ENCODE data around the gene TTLL6. TPM values are rescaled to one million over a fixed set of nuclear protein-coding genes. Genes with fewer than 3 reads are reported as not detected.

TTLL6 gene
- total and polyA plus RNA-seq, 2 of the 4 experiments (the other 2 are of a cell fraction) = not detected

DNA sequence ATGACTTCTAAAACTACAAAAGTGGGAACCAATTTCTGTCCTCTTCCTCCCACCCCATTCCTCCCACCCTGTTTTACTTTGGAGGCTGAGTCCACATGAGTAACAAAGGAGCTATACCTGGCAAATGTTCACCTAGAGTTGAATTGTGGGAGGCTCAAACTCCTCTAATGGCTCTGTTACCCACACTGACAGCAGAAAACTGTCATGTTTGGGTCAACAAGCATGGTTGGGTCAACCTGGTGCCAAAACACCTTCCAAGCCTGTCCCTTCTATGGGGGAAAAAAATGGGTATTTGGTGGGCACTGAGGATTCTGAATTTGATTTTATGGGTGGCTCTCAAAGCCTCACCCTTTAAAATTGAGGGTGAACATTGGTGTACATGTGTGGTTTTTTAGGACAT, 76.5 kb downstream of the TTLL6 start (continued):
- no peak for TF ChIP-seq USF2 (IDR thresholded peaks at IDR 0.05; ENCODE audit: low read depth, low read length)

DNA sequence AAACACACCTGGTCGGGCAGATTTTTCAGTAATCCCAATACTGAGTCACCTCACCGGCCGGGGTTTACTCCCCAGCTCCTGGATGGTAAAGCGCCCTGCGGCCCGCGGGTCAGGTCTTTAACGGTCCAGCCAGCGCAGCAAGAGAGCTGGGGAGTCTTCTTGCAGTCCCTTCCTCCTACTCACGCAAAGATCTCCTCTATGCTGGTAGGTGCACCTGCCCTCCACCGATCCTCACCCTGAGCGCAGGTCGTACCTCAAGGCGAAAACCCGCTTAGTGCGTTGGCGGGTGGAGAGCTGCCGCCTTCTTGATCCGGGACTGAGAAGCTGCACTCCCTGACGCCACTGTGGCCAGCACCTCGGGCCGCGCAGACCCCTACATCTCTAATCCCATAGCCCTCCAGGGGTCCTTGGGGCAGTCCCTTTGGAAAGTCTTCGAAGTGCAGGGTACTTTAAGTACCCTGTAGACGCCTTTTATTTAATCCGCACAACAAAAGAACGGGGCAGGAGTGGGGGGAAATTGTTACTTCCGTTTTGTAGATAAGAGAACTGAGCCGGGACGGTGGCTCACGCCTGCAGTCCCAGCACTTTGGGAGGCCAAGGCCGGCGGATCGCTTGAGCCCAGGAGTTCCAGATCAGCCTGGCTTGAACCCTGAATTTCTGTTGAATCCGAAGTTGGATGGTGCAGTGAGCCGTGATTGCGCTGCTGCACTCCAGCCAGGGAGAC, 78.1 kb downstream of the TTLL6 start:
- no peak overlapping the region for H3K56ac ChIP-seq (ENCODE audit: extremely low read depth, insufficient read depth, low read length)
- H3K27me3 ChIP-seq (ENCODE audit: control insufficient read depth, insufficient read depth, low read length) = peaks cover 92% of the 10 kb centered on the region
- TF ChIP-seq RFX5 (IDR thresholded peaks at IDR 0.05; ENCODE audit: low read depth, low read length) = no peak
- TF ChIP-seq POLR2A (IDR thresholded peaks at IDR 0.05; ENCODE audit: low read depth, low read length) = no peak
- TF ChIP-seq MAZ (IDR thresholded peaks at IDR 0.05; ENCODE audit: borderline replicate concordance, low read depth, low read length) = no peak
- TF ChIP-seq MAFK (IDR thresholded peaks at IDR 0.05; ENCODE audit: low read depth, low read length) = no peak
- no peak for TF ChIP-seq RAD21 (IDR thresholded peaks at IDR 0.05; ENCODE audit: low read length)
- TF ChIP-seq CHD1 (IDR thresholded peaks at IDR 0.05; ENCODE audit: low read depth, low read length) = no peak
- TF ChIP-seq USF2 (IDR thresholded peaks at IDR 0.05; ENCODE audit: low read depth, low read length) = no peak
- no peak for TF ChIP-seq CEBPB (IDR thresholded peaks at IDR 0.05; ENCODE audit: low read depth, low read length)
- H3K4ac ChIP-seq (ENCODE audit: low read depth, low read length) = no peak overlapping the region
- H2BK15ac ChIP-seq (ENCODE audit: low read depth, low read length) = no peak overlapping the region
- H4K91ac ChIP-seq (ENCODE audit: insufficient read depth, low read depth, low read length) = no peak overlapping the region
- 6% methylated on average over 8 of the region's 37 CpGs; no CpG with 5 or more reads in 1 of the 2 experiments for WGBS, 2 experiments (ENCODE audit: extremely low coverage in 2 of 2, insufficient read length in 1 of 2)
- H2BK20ac ChIP-seq (ENCODE audit: low read depth, low read length) = no peak overlapping the region
- no peak overlapping the region for H2BK5ac ChIP-seq (ENCODE audit: low read depth, low read length, poor library complexity, severe bottlenecking)
- H2AK5ac ChIP-seq (ENCODE audit: low read depth, low read length) = no peak overlapping the region
- H3K9me3 ChIP-seq (ENCODE audit: control insufficient read depth, insufficient read depth, low read length) = peaks cover 9% of the 10 kb centered on the region
- H2BK120ac ChIP-seq (ENCODE audit: low read depth, low read length) = no peak overlapping the region
- POLR2A ChIA-PET (ENCODE audit: unreplicated experiment) = no interaction called here
- no peak overlapping the region for H3K4me2 ChIP-seq (ENCODE audit: low read depth, low read length)
- H3K9me1 ChIP-seq (ENCODE audit: insufficient read depth, low read length) = no peaks in the 10 kb centered on the region
- H3K14ac ChIP-seq (replicated peaks; ENCODE audit: low read depth, low read length) = no peak overlapping the region
- no peak overlapping the region for H3K23ac ChIP-seq (ENCODE audit: low read depth, low read length)
- H3K18ac ChIP-seq (ENCODE audit: low read depth, low read length) = no peak overlapping the region
- no peak overlapping the region for H3K4me3 ChIP-seq (ENCODE audit: insufficient read depth, low read depth, low read length)
- H4K20me1 ChIP-seq (ENCODE audit: insufficient read depth, low read length) = no peaks in the 10 kb centered on the region
- no peaks in the 10 kb centered on the region for H3K36me3 ChIP-seq (ENCODE audit: control insufficient read depth, insufficient read depth, low read length)
- peak overlapping the region; percentile 40 for H2AFZ ChIP-seq (replicated peaks; ENCODE audit: low read length, poor library complexity)
- no peak overlapping the region for H3K27ac ChIP-seq (ENCODE audit: insufficient read depth, low read length)
- DNase-seq (no peak), ATAC-seq (ENCODE audit: low read depth) (no peak)
- H3K9ac ChIP-seq (ENCODE audit: low read depth, low read length) = no peak overlapping the region
- dilution Hi-C loops (cut with HindIII; ENCODE audit: low sequenced_read_pairs, unreplicated experiment) (no loop called here), intact Hi-C loops (cut with micrococcal nuclease) (no loop called here), in situ Hi-C loops (cut with MboI; ENCODE audit: low sequenced_read_pairs) (loop anchor here (10.0 kb wide), 1 partner anchor 46 kb away; no protein-coding TSS in a partner anchor)
- H4K5ac ChIP-seq (ENCODE audit: low read depth, low read length) = no peak overlapping the region
- no peaks in the 10 kb centered on the region for H3K4me1 ChIP-seq (ENCODE audit: control insufficient read depth, insufficient read depth, low read length)
- CTCF ChIA-PET = no interaction called here
- no peak overlapping the region for H4K8ac ChIP-seq (ENCODE audit: low read depth in 2 of 2, low read length in 2 of 2)
- no peak overlapping the region for H2AK9ac ChIP-seq (replicated peaks; ENCODE audit: low read depth, low read length, poor library complexity)
- no TSS peak for BruUV-seq (replicated peaks)
- no peaks in the 10 kb centered on the region for H3K79me1 ChIP-seq (ENCODE audit: low read depth in 1 of 2, low read length in 2 of 2)
